SK-N-SH treated with all-trans-retinoic acid at 6 μM for 48 hours (cell line): ENCODE data around the gene GAL.

Source experiments
- CREB5 ChIP-seq: fragments of 250-450 bp; sonication (Bioruptor Pico); IDR thresholded peaks from 2 replicates; pipeline ENCODE4 v1.5.1; 2020; ENCODE audit warnings: low read depth, mild to moderate bottlenecking, moderate library complexity
- ZC3H10 ChIP-seq: fragments of 250-450 bp; sonication (Bioruptor Pico); IDR thresholded peaks from 2 replicates; pipeline ENCODE4 v1.5.1; 2021; ENCODE audit warnings: mild to moderate bottlenecking, moderate library complexity

GRCh38 chr11:68665436-68665835 lies 18.9 kb upstream of the GAL start:
- no peak for TF ChIP-seq CREB5 (CRISPR knock-in tag)
- no peak for TF ChIP-seq ZC3H10 (CRISPR knock-in tag)
